D721Med (cell line): ENCODE data around the gene ZNF565.
"Not testable (repeated sequence)": the region's sequence is repeated elsewhere in the genome, so short reads cannot be mapped to it uniquely, and the experiment has no call there.

Source experiments
- DNase-seq: peaks from one replicate; pipeline ENCODE4 v3.0.0; 2011; ENCODE audit warnings: low spot score; ENCODE audit not compliant: insufficient read length
- FAIRE-seq: peaks from 2 replicates; lab custom pipeline; 2011; peaks lifted over from hg19 to GRCh38; lab: Jason Lieb, UNC
- TF ChIP-seq, protein P1 (sequence below): IDR thresholded peaks from 2 replicates; pipeline ENCODE4 v1.5.1; 2012; ENCODE audit warnings: mild to moderate bottlenecking, control low read depth; ENCODE audit not compliant: insufficient read depth; ENCODE audit errors: missing control alignments

ZNF565 gene

GRCh38 chr19:36183245-36183628 lies 31.2 kb downstream of the ZNF565 start:
- DNase-seq (no peak), FAIRE-seq (no peak)
- TF ChIP-seq, protein P1, sequence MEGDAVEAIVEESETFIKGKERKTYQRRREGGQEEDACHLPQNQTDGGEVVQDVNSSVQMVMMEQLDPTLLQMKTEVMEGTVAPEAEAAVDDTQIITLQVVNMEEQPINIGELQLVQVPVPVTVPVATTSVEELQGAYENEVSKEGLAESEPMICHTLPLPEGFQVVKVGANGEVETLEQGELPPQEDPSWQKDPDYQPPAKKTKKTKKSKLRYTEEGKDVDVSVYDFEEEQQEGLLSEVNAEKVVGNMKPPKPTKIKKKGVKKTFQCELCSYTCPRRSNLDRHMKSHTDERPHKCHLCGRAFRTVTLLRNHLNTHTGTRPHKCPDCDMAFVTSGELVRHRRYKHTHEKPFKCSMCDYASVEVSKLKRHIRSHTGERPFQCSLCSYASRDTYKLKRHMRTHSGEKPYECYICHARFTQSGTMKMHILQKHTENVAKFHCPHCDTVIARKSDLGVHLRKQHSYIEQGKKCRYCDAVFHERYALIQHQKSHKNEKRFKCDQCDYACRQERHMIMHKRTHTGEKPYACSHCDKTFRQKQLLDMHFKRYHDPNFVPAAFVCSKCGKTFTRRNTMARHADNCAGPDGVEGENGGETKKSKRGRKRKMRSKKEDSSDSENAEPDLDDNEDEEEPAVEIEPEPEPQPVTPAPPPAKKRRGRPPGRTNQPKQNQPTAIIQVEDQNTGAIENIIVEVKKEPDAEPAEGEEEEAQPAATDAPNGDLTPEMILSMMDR, result no peak

DNA sequence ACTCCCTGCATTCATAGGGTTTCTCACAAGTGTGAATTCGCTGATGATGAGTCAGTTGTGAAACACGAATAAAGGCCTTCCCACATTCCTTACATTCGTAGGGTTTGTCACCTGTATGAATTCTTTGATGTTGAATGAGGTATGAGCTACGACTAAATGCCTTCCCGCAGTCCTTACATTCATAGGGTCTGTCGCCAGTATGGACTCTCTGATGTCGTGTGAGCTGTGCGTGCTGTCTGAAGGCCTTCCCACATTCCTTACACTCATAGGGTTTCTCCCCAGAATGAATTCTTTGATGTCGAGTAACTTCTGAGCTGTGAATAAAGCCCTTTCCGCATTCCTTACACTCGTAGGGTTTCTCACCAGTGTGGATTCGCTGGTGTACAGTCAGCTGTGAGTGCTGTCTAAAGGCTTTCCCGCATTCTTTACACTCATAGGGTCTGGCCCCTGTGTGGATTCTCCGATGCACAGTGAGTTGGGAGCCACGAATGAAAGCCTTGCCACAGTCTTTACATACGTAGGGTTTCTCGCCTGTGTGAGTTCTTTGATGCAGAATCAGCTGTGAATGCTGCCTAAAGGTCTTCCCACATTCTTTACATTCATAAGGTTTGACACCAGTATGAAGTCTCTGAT lies 31.7 kb downstream of the ZNF565 start:
- DNase-seq (no peak), FAIRE-seq (no peak)
- TF ChIP-seq, protein P1, result no peak

GRCh38 chr19:36179077-36179476 lies 35.4 kb downstream of the ZNF565 start:
- DNase-seq, result not testable (repeated sequence)
- peak; percentile 60 for FAIRE-seq

GRCh38 chr19:36173846-36174245 lies 40.6 kb downstream of the ZNF565 start:
- not testable (repeated sequence) for DNase-seq, FAIRE-seq

- DNase-seq, result no peak
- FAIRE-seq, result no peak
- TF ChIP-seq, protein P1, result no peak
Measured at GRCh38 chr19:36172852-36173251, 41.6 kb downstream of the ZNF565 start.

- TF ChIP-seq, protein P1, result no peak
- DNase-seq (no peak), FAIRE-seq (no peak)
Measured at GRCh38 chr19:36169084-36169760, 45.2 kb downstream of the ZNF565 start.

DNA sequence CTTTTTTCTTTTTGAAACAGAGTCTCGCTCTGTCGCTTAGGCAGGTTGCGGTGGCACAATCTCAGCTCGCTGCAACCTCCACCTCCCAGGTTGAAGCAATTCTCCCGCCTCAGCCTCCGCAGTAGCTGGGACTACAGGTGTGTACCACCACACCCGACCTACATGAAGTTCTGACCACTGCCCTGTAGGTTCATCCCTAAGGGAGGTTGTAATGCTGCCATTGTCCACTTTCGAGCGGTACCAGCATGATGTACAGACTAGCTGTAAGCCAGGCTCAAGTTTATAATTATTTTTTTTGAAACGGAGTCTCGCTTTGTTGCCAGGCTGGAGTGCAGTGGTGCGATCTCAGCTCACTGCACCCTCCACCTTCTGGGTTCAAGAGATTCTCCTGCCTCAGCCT lies 50.7 kb downstream of the ZNF565 start:
- FAIRE-seq (no peak), DNase-seq (no peak)
- TF ChIP-seq, protein P1, result no peak

DNA sequence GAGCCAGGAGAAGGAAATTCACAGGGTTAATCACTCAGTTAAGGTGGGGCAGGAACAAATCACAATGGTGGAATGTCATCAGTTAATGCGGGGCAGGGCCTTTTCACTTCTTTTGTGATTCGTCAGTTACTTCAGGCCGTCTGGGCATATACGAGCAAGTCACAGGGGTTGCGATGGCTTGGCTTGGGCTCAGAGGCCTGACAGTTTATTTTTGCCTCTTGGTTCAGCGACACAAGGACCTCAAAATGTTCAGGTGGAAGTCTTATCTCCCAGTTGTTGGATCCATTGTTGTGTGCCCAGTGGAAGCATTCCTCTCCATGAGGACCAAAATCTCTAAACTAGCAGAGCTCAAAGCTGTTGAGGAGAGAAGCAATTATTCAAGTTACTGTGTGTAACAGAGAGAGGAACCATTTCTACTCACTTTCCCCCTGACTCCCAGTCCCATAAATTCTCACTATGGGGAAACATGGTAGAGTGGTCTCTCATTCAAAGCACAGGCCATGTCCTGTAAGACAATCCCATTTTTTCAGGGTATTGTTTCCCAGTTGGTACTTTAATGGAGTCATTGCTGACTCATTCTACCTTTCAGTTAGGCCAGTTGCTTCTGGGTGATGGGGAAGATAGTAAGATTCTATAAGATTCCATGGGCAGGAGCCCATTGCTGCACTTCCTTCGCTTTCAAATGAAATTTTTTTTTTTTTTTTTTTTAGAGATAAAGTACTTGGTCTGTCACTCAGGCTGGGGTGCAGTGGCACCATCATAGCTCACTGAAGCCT lies 53.5 kb downstream of the ZNF565 start:
- FAIRE-seq, result no peak
- no peak for DNase-seq
- TF ChIP-seq, protein P1, result no peak
